Measurements from ENCODE around the gene CCDC34. TPM values are rescaled to one million over a fixed set of nuclear protein-coding genes. Genes with fewer than 3 reads are reported as not detected.

CCDC34 gene
- total RNA-seq, 1 donor = 3.5 TPM

DNA sequence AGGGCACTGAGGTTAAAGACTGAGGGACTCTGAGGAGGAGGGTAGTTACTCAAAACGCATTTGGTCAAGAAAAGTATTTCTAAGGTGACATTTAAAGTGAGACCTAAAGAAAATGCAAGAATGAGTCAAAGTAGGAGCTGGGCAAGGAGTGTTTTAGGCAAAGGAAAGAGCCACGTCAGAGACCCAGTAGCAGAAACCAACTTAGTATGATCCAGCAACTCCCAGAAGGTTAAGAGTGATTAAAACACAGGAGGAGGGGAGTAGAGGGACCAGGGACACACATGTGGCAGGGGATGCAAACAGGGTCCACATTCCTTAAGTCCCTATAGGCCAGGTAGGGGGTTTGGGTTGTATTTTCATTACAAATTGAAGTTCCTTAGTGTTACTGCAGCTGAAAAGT is 24.3 kb upstream of the CCDC34 start:
- DNase-seq (ENCODE audit: low read depth) = no peak
- H3K4me3 ChIP-seq (ENCODE audit: low read depth, low read length) = no peak overlapping the region
- TF ChIP-seq, protein P1, sequence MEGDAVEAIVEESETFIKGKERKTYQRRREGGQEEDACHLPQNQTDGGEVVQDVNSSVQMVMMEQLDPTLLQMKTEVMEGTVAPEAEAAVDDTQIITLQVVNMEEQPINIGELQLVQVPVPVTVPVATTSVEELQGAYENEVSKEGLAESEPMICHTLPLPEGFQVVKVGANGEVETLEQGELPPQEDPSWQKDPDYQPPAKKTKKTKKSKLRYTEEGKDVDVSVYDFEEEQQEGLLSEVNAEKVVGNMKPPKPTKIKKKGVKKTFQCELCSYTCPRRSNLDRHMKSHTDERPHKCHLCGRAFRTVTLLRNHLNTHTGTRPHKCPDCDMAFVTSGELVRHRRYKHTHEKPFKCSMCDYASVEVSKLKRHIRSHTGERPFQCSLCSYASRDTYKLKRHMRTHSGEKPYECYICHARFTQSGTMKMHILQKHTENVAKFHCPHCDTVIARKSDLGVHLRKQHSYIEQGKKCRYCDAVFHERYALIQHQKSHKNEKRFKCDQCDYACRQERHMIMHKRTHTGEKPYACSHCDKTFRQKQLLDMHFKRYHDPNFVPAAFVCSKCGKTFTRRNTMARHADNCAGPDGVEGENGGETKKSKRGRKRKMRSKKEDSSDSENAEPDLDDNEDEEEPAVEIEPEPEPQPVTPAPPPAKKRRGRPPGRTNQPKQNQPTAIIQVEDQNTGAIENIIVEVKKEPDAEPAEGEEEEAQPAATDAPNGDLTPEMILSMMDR (IDR thresholded peaks at IDR 0.05; ENCODE audit: insufficient read depth, low read depth, low read length) = no peak

DNA sequence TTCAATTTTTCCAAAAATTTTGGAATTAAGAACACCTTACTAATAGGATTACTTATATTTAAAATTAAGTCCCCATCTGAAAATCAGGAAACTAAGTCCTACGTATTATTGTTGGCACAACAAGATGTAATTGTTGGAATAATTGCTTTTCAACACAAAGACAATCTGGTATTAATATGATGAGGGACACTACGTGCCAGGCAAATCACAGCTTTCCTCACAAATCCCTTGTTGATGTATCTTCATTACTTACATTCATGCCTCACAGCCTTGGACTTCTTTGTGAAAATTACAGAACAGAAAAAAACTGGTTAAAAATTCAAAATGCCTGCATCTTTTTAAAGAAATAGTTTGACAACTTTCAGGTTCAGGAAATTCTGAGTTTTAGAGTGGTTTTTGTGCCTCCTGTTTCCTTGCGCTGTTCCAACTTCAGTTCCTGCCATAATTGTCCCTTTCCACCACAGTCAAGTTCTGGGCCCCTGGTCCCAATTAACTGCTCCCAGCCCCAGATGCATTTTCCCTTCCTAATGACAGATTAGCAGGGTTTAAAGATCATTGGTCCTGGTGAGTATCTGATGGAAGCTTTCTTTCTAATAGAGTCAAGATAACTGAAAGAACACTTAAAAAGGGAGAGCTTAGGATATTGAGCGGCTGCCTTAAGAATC is 23.3 kb upstream of the CCDC34 start:
- TF ChIP-seq, protein P1 (IDR thresholded peaks at IDR 0.05; ENCODE audit: insufficient read depth, low read depth, low read length) = no peak
- no peak for DNase-seq (ENCODE audit: low read depth)
- H3K4me3 ChIP-seq (ENCODE audit: low read depth, low read length) = no peak overlapping the region

DNA sequence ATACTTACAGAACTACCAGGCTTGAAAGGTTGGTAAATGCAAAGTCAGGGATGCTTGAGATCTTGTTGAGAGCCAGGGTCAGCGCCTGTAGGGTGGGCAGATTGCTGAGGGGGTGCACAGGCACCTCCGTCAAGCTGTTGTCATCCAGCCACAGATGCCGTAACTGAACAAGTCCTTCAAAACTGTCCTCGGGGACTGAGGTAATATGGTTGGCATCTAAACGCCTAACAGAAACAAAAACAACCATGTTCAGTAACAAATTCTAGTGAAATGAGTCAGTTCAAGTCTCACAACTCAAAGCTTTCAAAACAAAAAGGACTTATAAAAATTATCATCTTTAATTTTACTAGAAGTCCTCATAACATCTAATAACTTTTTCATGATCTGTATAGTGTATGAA is 22.2 kb upstream of the CCDC34 start:
- TF ChIP-seq, protein P1 (IDR thresholded peaks at IDR 0.05; ENCODE audit: insufficient read depth, low read depth, low read length) = no peak
- peak overlapping the region; percentile 29 for H3K4me3 ChIP-seq (ENCODE audit: low read depth, low read length)
- DNase-seq (ENCODE audit: low read depth) = peak; percentile 67

DNA sequence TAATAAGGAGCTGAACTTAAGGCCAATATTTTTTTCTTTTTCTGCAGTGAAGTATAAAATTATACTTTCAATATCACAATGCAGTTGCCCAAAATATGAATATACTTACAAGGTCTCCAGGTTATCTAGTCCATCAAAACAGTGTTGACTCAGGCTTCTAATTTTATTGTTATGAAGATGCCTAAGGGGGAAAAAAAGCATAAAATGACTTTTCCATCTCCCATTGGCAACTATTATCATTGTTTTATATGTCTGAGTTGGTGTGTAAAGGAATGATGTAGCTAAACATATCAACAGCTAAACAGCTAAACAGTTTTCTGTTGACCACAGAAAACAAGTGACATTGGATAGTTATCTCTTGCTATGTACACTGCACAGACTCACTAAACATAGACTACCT is 21.2 kb upstream of the CCDC34 start:
- H3K4me3 ChIP-seq (ENCODE audit: low read depth, low read length) = no peak overlapping the region
- no peak for DNase-seq (ENCODE audit: low read depth)
- TF ChIP-seq, protein P1 (IDR thresholded peaks at IDR 0.05; ENCODE audit: insufficient read depth, low read depth, low read length) = no peak

DNA sequence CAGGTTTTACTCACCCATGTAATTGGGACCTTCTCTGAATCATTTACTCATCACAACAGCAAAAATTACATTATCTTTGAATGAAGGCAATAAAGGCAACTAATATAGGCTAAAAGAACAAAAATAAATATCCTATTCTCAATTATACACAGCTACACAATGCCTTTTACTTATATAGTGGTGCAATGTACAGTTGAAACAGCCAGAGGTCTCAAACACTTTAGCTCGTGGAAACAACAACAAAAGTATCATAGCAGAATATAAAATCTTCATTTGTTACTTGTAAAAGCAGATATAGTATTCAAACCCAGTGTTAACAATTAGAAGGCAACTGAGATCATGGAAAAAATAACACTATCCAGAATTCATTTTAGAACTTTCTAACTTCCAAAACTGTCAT is 20.6 kb upstream of the CCDC34 start:
- H3K4me3 ChIP-seq (ENCODE audit: low read depth, low read length) = no peak overlapping the region
- DNase-seq (ENCODE audit: low read depth) = no peak
- TF ChIP-seq, protein P1 (IDR thresholded peaks at IDR 0.05; ENCODE audit: insufficient read depth, low read depth, low read length) = no peak

DNA sequence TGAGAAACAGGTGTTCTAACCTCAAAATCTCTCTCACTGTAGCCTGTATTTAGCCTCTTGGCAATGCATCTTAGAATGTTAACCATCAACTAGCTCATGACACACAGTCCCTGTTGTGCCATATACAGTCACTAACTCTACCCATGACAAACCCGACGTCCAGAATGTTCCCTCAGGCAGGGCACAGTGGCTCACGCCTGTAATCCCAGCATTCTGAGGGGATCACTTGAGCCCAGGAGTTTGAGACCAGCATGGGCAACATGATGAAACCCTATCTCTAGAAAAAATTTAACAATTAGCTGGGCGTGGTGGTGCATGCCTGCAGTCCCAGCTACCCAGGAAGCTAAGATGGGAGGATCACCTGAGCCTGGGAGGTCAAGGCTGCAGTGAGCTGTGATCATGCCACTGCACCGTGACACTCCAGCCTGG is 18.2 kb upstream of the CCDC34 start:
- TF ChIP-seq, protein P1 (IDR thresholded peaks at IDR 0.05; ENCODE audit: insufficient read depth, low read depth, low read length) = no peak
- no peak for DNase-seq (ENCODE audit: low read depth)
- H3K4me3 ChIP-seq (ENCODE audit: low read depth, low read length) = no peak overlapping the region

DNA sequence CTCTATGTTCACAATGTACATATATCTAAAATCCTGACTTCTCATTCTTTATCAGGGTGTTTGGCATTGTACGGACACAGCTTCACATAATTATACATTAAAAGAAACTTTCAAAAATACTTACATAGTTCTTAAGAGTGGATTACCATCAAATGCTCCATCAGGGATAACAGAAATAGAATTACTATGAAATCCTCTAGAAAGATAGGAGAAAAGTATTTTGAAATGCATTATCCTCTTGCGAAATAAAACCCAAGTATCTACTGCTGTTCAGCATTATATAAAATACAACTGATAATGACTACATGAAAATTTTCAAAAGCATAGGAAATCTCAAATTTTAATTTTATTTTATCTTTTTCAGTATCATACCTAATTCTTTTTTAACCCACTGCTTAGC is 17.8 kb upstream of the CCDC34 start:
- H3K4me3 ChIP-seq (ENCODE audit: low read depth, low read length) = no peak overlapping the region
- TF ChIP-seq, protein P1 (IDR thresholded peaks at IDR 0.05; ENCODE audit: insufficient read depth, low read depth, low read length) = no peak
- DNase-seq (ENCODE audit: low read depth) = no peak
